Natural killer cell treated with Interleukin-12 subunit alpha and Interleukin-12 subunit beta and Interleukin-15 and Interleukin-18, amount 100 ng/mL, for 72 hours (primary cell): ENCODE results near the gene GSTM3. TPM values are rescaled to one million over a fixed set of nuclear protein-coding genes. Genes with fewer than 3 reads are reported as not detected.

Source experiments
- ATAC-seq, 2 donors: fragments of 150-1000 bp; cut with Tn5 transposase in 1 of 2; sonication (Bioruptor Pico), chemical (Tn5 transposase) in 1 of 2; 2 replicates each; pipeline ENCODE4 v1.10.0; 2021
- DNase-seq: peaks from one replicate; pipeline ENCODE4 v3.0.0; 2022; ENCODE audit warnings: low spot score
- H3K27ac Mint-ChIP-seq, 2 donors: 1 replicate in 1 of 2; 2 replicates in 1 of 2; pipeline ENCODE4 v1.8.0; 2022; ENCODE audit warnings: mixed read lengths in 2 of 2, mild to moderate bottlenecking in 1 of 2, moderate library complexity in 1 of 2
- H3K27me3 Mint-ChIP-seq, 2 donors: 1 replicate in 1 of 2; 2 replicates in 1 of 2; pipeline ENCODE4 v1.8.0; 2022; ENCODE audit warnings: mixed read lengths in 2 of 2
- H3K36me3 Mint-ChIP-seq: one replicate; pipeline ENCODE4 v1.8.0; 2022; ENCODE audit warnings: mixed read lengths
- H3K4me1 Mint-ChIP-seq, 2 donors: 1 replicate in 1 of 2; 2 replicates in 1 of 2; pipeline ENCODE4 v1.8.0; 2022; ENCODE audit warnings: low read depth in 2 of 2, mixed read lengths in 2 of 2, mild to moderate bottlenecking in 1 of 2
- H3K4me3 Mint-ChIP-seq: one replicate; pipeline ENCODE4 v1.8.0; 2022; ENCODE audit warnings: mixed read lengths
- H3K9me3 Mint-ChIP-seq: 2 replicates; pipeline ENCODE4 v1.8.0; 2022; ENCODE audit warnings: mixed read lengths
- total RNA-seq, 2 donors: library from RNA; stranded (reverse); gene quantifications; one replicate each; pipeline ENCODE4 v1.2.3, GENCODE V29; 2022

GSTM3 gene
- total RNA-seq, 2 donors from 2014 or later: 2.3 to 4.0 TPM

DNA sequence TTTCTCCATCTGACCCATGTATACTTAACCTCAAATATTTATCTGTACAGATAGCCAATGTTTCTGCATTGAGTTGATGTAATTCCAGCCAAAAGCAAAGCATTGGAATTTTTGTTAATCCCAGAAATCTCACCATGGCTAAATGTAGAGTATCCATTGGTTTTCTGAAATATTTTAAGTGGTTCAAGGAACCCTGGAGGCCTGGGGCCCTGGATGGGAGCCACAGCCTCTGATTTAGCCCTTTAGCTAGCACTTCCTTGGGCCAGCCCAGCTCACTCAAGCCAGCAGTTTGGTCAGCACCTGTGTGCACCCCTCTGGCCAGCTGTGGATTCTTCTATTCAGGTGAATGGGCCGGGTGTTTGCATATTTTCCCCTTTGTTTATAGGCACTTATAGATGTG, 41.7 kb upstream of the GSTM3 start:
- Mint-ChIP-seq H3K4me1 (peaks cover 10 to 21% of the 10 kb centered on the region in 2 donors), H3K36me3 (peaks cover 8% of the 10 kb centered on the region), H3K9me3 (no peaks in the 10 kb centered on the region), H3K4me3 (no peak overlapping the region), H3K27me3 (peaks cover 13 to 20% of the 10 kb centered on the region in 2 donors), H3K27ac (peak overlapping the region in 1 of 2 donors; percentile 20)
- ATAC-seq (no peak), DNase-seq (no peak)

DNA sequence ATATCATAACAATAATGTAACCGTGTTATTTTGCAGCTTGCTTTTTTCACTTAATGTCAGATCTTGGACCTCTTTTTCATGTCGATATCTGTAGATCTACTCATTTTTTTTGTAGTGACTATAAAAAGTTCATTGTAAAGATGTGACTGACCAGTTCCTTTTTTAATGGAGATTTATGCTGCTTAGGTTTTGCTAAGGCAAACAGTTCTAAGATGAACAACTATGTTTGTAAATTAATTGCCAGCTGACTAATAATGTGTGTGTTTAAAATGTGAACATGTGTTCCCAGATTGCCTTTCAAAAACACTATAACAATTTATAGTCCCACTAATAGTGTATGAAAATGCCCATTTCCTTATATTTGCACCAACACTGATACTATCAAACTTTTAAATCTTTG, 41.0 kb upstream of the GSTM3 start:
- ATAC-seq (no peak), DNase-seq (no peak)
- Mint-ChIP-seq H3K9me3 (no peaks in the 10 kb centered on the region), H3K4me3 (no peak overlapping the region), H3K27me3 (peaks cover 13 to 18% of the 10 kb centered on the region in 2 donors), H3K36me3 (peaks cover 8% of the 10 kb centered on the region), H3K27ac (no peak overlapping the region), H3K4me1 (peaks cover 7 to 20% of the 10 kb centered on the region in 2 donors)

DNA sequence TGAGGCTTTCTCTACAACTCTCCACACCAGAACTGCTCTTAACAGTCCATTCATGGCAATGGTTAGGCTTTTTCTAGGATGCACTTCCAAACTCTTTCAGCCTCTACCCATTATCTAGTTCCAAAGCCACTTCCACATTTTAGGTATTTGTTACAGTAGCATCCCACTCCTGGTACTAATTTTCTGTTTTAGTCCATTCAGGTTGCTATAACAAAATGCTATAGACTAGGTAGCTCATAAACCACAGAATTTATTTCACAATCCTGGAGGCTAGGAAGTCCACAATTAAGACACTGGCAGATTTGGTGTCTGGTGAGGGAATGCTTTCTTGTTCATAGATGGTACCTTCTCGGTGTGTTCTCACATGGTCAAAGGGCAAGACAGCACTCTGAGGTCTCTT, 40.1 kb upstream of the GSTM3 start:
- Mint-ChIP-seq H3K4me3 (no peak overlapping the region), H3K4me1 (peaks cover 7 to 15% of the 10 kb centered on the region in 2 donors), H3K27me3 (peaks cover 10 to 16% of the 10 kb centered on the region in 2 donors), H3K27ac (no peak overlapping the region), H3K36me3 (peaks cover 8% of the 10 kb centered on the region), H3K9me3 (no peaks in the 10 kb centered on the region)
- no peak for ATAC-seq
- peak; percentile 44 for DNase-seq

DNA sequence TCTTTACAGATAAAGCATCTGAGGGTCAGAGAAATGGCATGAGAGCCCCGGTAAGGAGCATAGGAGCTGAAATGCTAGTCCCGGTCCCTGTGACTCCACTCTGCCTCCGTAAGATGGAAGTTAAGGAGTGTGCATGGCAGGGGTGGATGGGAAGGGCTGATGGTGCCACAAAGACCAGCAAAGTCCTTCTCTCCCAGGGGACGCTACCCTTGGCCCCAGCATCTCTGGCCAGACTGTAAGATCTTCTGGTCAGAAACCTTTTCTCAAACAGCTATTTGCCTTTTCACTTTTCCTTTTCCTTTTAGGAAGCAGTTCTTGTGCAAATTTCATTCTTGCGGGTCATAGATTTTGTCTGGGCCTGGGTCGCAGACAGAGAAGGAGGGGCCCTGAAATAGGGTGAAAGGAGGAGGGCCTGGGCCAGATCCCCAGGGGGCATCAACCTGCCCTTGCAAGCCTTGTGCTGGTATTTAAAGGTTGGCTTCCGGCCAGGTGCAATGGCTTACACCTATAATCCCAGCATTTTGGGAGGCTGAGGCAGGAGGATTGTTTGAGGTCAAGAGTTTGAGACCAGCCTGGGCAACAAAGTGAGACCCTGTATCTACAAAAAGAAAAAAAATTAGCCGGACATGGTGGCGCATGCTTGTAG, 37.3 kb upstream of the GSTM3 start:
- no peak overlapping the region for H3K27ac Mint-ChIP-seq
- no peak overlapping the region for H3K4me3 Mint-ChIP-seq
- peak; percentile 37 for DNase-seq

DNA sequence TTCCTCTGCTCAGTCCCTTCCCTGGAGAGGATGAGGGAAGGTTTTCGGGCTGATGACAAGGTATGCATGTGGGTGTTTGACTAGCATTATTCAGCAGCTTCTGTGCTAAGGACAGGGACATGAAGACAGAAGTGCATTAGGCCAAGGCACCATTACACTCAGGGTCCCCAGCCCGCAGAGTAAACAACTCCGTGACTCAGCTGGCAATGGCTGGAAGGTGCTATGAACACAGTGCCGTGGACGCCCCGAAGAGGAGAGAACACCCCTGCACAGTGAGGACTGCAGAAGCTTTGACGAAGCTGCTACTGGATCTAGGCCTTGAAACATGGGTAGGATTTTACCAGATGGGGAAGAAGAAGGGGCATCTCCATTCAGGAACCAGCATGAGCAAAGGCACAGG, 36.6 kb upstream of the GSTM3 start:
- Mint-ChIP-seq H3K36me3 (peaks cover 8% of the 10 kb centered on the region), H3K4me3 (no peak overlapping the region), H3K9me3 (no peaks in the 10 kb centered on the region), H3K4me1 (peaks cover 4 to 7% of the 10 kb centered on the region in 2 donors), H3K27ac (peak overlapping the region; percentile 28 to 31), H3K27me3 (peaks cover 15 to 22% of the 10 kb centered on the region in 2 donors)
- no peak for ATAC-seq
- DNase-seq: peak; percentile 37

More for the DNA sequence above, 37.3 kb upstream of the GSTM3 start:
- Mint-ChIP-seq H3K9me3 (no peaks in the 10 kb centered on the region), H3K36me3 (peaks cover 8% of the 10 kb centered on the region), H3K4me1 (peaks cover 4 to 7% of the 10 kb centered on the region in 2 donors), H3K27me3 (peaks cover 15 to 22% of the 10 kb centered on the region in 2 donors)
- ATAC-seq: no peak

DNA sequence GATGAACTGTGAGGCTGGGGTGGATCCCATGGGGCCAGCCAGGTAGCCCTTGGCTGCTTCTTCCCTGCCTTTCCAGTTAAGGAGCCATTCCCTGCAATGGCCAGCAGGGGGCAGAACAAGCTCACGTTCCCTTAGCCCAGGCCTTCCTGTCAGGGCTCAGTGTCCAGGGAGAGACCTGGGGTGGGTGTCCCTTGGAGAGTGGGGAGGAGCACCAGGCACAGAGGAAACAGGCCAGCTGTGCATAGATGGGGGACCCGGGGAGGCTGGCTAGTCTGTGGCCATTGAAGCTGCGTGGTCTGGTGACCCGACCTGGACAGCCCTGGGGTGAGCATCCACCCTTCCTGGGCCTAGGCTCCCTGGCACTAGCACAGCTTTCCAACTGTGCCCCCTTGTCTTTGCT, 36.1 kb upstream of the GSTM3 start:
- DNase-seq (peak; percentile 67), ATAC-seq (peak; percentile 87 to 89)
- H3K4me1 Mint-ChIP-seq: peaks cover 4 to 7% of the 10 kb centered on the region in 2 donors
- H3K27ac Mint-ChIP-seq: peak overlapping the region; percentile 28 to 31
- H3K36me3 Mint-ChIP-seq: peaks cover 8% of the 10 kb centered on the region
- H3K4me3 Mint-ChIP-seq: no peak overlapping the region
- no peaks in the 10 kb centered on the region for H3K9me3 Mint-ChIP-seq
- H3K27me3 Mint-ChIP-seq: peaks cover 15 to 22% of the 10 kb centered on the region in 2 donors

DNA sequence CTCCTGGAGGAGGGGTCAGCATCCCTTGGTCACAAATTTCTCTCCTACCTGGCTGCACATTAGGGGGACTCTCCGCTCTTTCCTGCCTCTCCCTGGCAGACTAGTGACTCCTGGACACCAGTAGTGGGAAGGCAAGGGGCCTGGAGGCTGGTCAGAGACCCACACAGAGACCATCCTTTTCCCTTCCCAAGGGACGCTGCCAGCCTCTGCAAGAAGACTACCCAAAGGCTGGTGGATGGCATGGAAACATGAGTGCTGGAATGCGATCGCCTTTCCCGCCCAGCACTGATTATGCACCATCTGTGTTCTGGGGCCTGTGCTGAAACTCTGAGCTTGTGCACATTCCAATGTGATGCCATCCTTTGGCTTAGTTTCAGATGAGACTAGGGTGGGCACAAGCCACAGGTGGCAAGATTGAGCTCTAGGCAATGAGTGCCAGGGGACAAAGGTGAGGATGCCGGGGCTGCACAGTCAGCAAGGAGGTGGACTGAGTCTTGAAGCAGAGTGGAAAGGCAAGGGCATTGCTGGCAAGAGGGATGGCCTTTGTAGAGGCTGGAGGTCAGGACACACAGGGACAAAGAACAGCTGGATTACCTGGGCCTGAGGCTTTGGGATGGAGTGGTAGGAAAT, 35.5 kb upstream of the GSTM3 start:
- Mint-ChIP-seq H3K27ac (peak overlapping the region in 1 of 2 donors; percentile 32), H3K9me3 (no peaks in the 10 kb centered on the region), H3K27me3 (peaks cover 15 to 22% of the 10 kb centered on the region in 2 donors), H3K36me3 (peaks cover 8% of the 10 kb centered on the region), H3K4me3 (no peak overlapping the region), H3K4me1 (peaks cover 4 to 7% of the 10 kb centered on the region in 2 donors)
- no peak for ATAC-seq
- DNase-seq: no peak

DNA sequence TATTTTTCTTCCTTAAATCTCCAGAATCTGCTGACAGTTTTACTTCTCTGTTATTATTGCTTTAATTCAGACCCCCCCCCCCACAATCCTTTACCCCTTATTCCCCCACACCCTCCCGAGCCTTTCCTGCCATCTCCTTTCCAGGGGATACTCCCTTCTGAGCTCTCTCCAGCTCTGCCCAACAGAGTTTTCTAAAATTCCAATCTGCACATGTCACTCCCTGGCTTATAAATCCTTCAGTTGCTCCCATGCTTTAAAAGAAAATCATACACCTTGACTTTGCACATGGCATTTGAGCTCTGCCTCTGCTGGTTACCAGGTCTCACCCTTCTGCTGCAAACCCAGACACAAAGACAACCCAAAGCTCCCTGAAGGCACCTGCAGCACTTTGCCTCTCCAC, 34.6 kb upstream of the GSTM3 start:
- no peak for DNase-seq
- H3K27ac Mint-ChIP-seq: peak overlapping the region in 1 of 2 donors; percentile 32
- no peak overlapping the region for H3K4me3 Mint-ChIP-seq

DNA sequence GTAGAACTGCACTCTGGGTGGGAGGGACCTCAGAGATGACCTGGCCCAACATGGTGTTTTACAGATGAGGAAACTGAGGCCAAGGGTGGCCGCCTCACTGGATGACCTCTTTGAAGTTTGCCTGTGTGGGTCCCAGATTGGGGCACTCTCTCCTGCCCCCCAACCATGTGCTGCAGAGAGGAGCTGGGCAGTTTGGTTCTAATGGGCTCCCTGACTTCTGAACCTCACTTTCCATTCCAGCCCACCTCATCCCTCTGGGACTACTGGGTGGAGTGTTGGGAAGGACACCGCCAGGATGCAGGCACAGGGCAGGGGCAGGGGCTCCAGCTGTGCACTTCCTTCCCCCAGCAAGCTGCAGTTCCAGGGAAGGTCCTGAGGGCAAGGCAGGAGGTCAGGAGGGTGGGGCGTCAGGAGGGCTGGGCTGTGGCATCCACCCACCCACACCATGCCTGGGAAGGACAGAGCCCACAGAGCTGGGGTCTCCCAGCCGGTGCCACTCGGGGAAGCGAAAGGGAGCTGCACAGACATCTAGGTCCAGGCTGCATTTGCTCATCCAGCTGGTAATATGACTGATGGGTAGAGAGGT, 33.2 kb upstream of the GSTM3 start:
- no peaks in the 10 kb centered on the region for H3K9me3 Mint-ChIP-seq
- peaks cover 4 to 7% of the 10 kb centered on the region in 2 donors for H3K4me1 Mint-ChIP-seq
- no peak for DNase-seq
- no peak overlapping the region for H3K27ac Mint-ChIP-seq
- no peaks in the 10 kb centered on the region for H3K36me3 Mint-ChIP-seq
- peaks cover 21 to 27% of the 10 kb centered on the region in 2 donors for H3K27me3 Mint-ChIP-seq
- ATAC-seq: no peak
- H3K4me3 Mint-ChIP-seq: no peak overlapping the region

More for the DNA sequence above, 34.6 kb upstream of the GSTM3 start:
- Mint-ChIP-seq H3K36me3 (peaks cover under 1% of the 10 kb centered on the region), H3K9me3 (no peaks in the 10 kb centered on the region), H3K27me3 (peaks cover 15 to 22% of the 10 kb centered on the region in 2 donors), H3K4me1 (peaks cover 4 to 7% of the 10 kb centered on the region in 2 donors)
- ATAC-seq: no peak

DNA sequence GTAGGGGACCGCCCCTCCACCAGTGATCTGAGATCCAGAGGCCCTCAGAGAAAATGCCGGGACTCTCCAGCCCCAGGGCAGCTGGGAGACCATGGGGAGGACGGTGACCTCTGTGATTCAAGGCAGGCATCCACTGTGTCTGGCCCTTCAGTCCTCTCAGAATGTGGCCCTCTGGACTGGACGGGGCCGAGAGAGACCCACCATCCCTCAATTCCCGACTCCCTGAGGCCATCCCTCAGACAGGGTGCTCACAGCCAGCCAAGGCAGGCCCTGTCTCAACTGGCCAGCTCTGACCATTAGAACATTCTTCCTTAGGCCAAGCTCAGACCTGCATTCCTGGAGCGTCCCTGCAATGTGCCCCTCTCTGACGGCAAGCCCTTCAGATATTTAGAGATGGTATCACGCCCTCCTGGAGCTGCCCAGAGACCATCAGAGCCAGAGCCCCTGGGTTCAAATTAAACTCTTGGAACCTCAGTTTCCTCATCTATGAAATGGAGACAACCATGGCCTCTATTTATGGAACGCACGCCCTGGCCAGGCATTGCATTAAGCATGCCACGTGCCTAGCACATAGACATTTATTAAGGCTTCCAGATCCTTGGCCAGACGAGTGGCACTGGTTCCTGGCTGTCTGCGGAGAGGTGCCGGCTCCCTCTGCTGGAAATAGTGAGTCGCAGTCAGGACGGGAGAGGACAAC, 32.5 kb upstream of the GSTM3 start:
- no peaks in the 10 kb centered on the region for H3K9me3 Mint-ChIP-seq
- no peaks in the 10 kb centered on the region for H3K36me3 Mint-ChIP-seq
- H3K27ac Mint-ChIP-seq: no peak overlapping the region
- H3K27me3 Mint-ChIP-seq: peaks cover 21 to 27% of the 10 kb centered on the region in 2 donors
- peak; percentile 69 to 70 for ATAC-seq
- DNase-seq: peak; percentile 78
- peaks cover 4 to 7% of the 10 kb centered on the region in 2 donors for H3K4me1 Mint-ChIP-seq
- H3K4me3 Mint-ChIP-seq: no peak overlapping the region

DNA sequence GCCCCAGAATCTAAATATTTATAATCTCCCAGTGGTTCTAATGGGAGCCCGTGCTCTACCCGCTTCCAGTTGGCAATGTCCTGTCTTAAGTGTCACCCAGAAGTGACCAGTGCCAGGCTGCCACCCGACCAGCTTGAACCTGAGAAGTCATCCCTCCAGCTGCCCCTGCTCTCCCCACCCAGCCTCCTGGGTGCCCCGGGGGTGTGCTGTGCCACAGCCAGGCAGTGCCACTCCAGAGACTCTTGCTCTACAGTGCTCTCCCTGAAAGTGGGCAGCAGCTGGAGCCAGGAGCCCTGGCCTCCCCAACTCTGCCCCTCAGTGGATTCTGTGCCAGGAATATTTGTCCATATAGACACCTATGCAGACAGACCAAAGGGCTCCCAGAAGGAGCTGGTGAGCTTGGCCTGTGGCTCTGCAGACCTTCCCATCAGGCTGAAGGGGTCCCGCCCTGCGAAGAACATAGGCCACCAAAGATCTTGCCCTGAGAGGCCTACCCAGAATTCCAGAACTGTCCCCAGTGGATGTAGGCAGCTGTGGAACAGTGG, 31.9 kb upstream of the GSTM3 start:
- ATAC-seq (no peak), DNase-seq (peak; percentile 39)
- peaks cover 4 to 7% of the 10 kb centered on the region in 2 donors for H3K4me1 Mint-ChIP-seq
- H3K36me3 Mint-ChIP-seq: no peaks in the 10 kb centered on the region
- peaks cover 21 to 27% of the 10 kb centered on the region in 2 donors for H3K27me3 Mint-ChIP-seq
- H3K27ac Mint-ChIP-seq: no peak overlapping the region
- no peaks in the 10 kb centered on the region for H3K9me3 Mint-ChIP-seq
- H3K4me3 Mint-ChIP-seq: no peak overlapping the region

DNA sequence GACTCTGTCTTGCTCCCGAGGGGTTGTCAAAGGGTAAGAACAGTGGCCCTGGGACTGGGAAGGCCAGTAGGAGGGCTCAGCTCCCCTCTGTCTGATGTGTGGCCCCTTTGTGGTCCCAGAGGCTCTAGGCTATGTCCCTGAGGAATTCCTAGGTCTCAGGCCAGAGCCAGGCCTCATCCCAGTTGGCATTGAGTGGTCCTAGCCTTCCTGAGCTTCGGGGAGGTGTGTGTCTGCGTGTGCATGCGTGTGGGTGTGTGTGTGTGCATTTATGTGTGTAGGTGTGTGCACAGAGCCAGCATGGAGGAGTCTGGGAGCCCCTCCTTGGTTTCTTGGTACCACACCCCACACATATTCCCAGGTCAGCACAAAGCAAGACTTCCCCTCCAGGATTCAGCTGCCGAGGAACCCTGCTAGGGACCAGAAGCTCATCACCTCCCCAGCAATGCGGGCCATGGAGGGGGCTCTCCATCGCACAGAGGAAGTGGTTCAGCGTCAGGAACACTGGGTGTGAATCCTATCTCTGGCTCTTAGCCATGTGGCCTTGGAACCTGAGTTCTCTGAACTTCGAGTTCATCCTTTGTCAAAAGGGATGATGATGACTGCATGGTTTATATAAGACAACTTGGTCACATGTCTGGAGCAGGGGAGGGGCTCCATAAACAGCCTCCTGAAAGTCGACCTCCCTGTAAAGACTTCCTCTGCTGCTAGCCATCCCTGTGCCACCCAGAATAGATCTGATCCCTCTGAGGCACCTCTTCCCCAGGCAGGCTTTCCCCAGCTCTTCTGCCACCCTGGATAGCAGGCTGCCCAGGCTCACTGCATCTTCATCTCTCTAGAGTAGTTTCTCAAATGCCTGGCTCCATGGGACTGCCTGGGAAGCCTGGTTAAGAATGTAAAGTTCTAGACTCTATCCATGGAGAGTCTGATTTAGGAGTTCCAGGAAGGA, 31.1 kb upstream of the GSTM3 start:
- DNase-seq: peak; percentile 26

More for the DNA sequence above, 31.1 kb upstream of the GSTM3 start:
- Mint-ChIP-seq H3K9me3 (no peaks in the 10 kb centered on the region), H3K27me3 (peaks cover 21 to 27% of the 10 kb centered on the region in 2 donors), H3K4me3 (no peak overlapping the region), H3K36me3 (no peaks in the 10 kb centered on the region), H3K4me1 (peaks cover 0 to 6% of the 10 kb centered on the region in 2 donors), H3K27ac (no peak overlapping the region)
- no peak for ATAC-seq
